K562 (cell line): Measurements from ENCODE around the gene CHST15. TPM values are rescaled to one million over a fixed set of nuclear protein-coding genes. Genes with fewer than 3 reads are reported as not detected.
A peak's percentile ranks its signal among the peaks of the same experiment; 100 is the strongest.

Experiments
- ATAC-seq: fragments of 200-7000 bp; cut with Tn5 transposase; 3 replicates; pipeline ENCODE4 v1.9.1; 2020; ENCODE audit warnings: moderate library complexity
- BruUV-seq: library from RNA; stranded (reverse); fragments of 400-500 nt; replicated peaks from 2 replicates; lab custom pipeline; 2021; lab: Mats Ljungman, UMichigan
- CTCF ChIA-PET: fragments of 300-600 bp; formaldehyde crosslinking; extraction: SDS; loops from one replicate; lab custom pipeline; 2021; ENCODE audit warnings: low intra/inter-chr PET ratio; lab: Yijun Ruan, JAX
- POLR2A ChIA-PET: fragments of 300-600, 350-650 bp; sonication (Branson Sonifier 250); formaldehyde crosslinking; extraction: SDS; loops from one replicate; lab custom pipeline; 2021; ENCODE audit warnings: antibody characterized with exemption, inconsistent platforms; lab: Yijun Ruan, JAX
- DNase-seq, 4 experiments: peaks; one replicate each; pipeline versions ENCODE4 v3.0.0 to v3.0.0-alpha.2; 2011 to 2018; ENCODE audit warnings: low spot score in 3 of 4, mixed read lengths in 3 of 4; ENCODE audit errors: extremely low read depth in 1 of 4
- FAIRE-seq: peaks from 2 replicates; lab custom pipeline; 2011; peaks lifted over from hg19 to GRCh38; lab: Jason Lieb, UNC
- H2AFZ ChIP-seq: 2 replicates; pipeline ENCODE4 v1.6.0; 2011; ENCODE audit warnings: low read depth, low read length, control low read depth, inconsistent platforms
- H3K27ac ChIP-seq: fragments of 200-600 bp; 3 replicates; pipeline ENCODE4 v1.8.0; 2011; ENCODE audit warnings: low read depth, mild to moderate bottlenecking, control low read depth, inconsistent platforms, low read length, moderate library complexity, mixed read lengths; ENCODE audit errors: extremely low read depth
- H3K27me3 ChIP-seq, 2 experiments: fragments of 300-600 bp in 1 of 2; 2 replicates in 1 of 2; 3 replicates in 1 of 2; pipeline versions ENCODE4 v1.6.0 to v1.8.0; 2011; ENCODE audit warnings: inconsistent platforms in 2 of 2, low read length in 2 of 2, mild to moderate bottlenecking in 1 of 2, mixed read lengths in 1 of 2, moderate library complexity in 1 of 2; ENCODE audit not compliant: control insufficient read depth in 2 of 2, insufficient read depth in 2 of 2
- H3K36me3 ChIP-seq: fragments of 300-600 bp; 3 replicates; pipeline ENCODE4 v1.8.0; 2011; ENCODE audit warnings: mild to moderate bottlenecking, low read length, inconsistent platforms; ENCODE audit not compliant: control insufficient read depth, insufficient read depth
- H3K4me1 ChIP-seq, 2 experiments: fragments of 200-600 bp in 1 of 2; replicated peaks in 1 of 2; 2 replicates in 1 of 2; 3 replicates in 1 of 2; pipeline versions ENCODE4 v1.5.1 to v1.8.0; 2011; ENCODE audit warnings: inconsistent platforms in 2 of 2, low read length in 2 of 2, mild to moderate bottlenecking in 1 of 2, mixed read lengths in 1 of 2, moderate library complexity in 1 of 2; ENCODE audit not compliant: control insufficient read depth in 2 of 2, insufficient read depth in 2 of 2
- H3K4me2 ChIP-seq: 2 replicates; pipeline ENCODE4 v1.6.1; 2011; ENCODE audit warnings: low read length, control low read depth, inconsistent platforms, mixed read lengths; ENCODE audit not compliant: insufficient read depth
- H3K4me3 ChIP-seq: fragments of 200-600 bp; sonication (generic), shearing (Covaris generic); 2 replicates; pipeline ENCODE4 v1.5.1; 2016; ENCODE audit warnings: control low read depth, inconsistent platforms
- H3K79me2 ChIP-seq: fragments of 200-600 bp; 3 replicates; pipeline ENCODE4 v1.8.0; 2011; ENCODE audit warnings: low read length, inconsistent platforms; ENCODE audit not compliant: control insufficient read depth, insufficient read depth
- H3K9ac ChIP-seq, 2 experiments: 2 replicates each; pipeline versions ENCODE4 v1.6.0 to v1.6.1; 2011; ENCODE audit warnings: low read depth in 2 of 2, low read length in 2 of 2, control low read depth in 1 of 2, inconsistent platforms in 1 of 2, mild to moderate bottlenecking in 1 of 2, mixed read lengths in 1 of 2; ENCODE audit not compliant: insufficient read depth in 1 of 2
- H3K9me1 ChIP-seq: one replicate; pipeline ENCODE4 v1.6.0; 2011; ENCODE audit warnings: inconsistent platforms, mild to moderate bottlenecking, low read length, moderate library complexity; ENCODE audit not compliant: control insufficient read depth, insufficient read depth
- H3K9me3 ChIP-seq: replicated peaks from 2 replicates; pipeline ENCODE4 v1.5.1; 2011; ENCODE audit warnings: low read depth, low read length, inconsistent platforms; ENCODE audit not compliant: control insufficient read depth, insufficient read depth
- H4K20me1 ChIP-seq: replicated peaks from 2 replicates; pipeline ENCODE4 v1.6.1; 2011; ENCODE audit warnings: low read length, inconsistent platforms, mixed read lengths; ENCODE audit not compliant: control insufficient read depth, insufficient read depth
- BCOR ChIP-seq: fragments of 450-650 bp; IDR thresholded peaks from 2 replicates; pipeline ENCODE4 v1.6.1; 2016
- CBFA2T3 ChIP-seq: fragments of 450-650 bp; IDR thresholded peaks from 2 replicates; pipeline ENCODE4 v1.6.1; 2017
- FOSL1 ChIP-seq: fragments of 200-800 bp; sonication (Bioruptor generic); conservative IDR thresholded peaks from 2 replicates; pipeline ENCODE4 v1.6.1; 2016; ENCODE audit warnings: missing genetic modification characterization, missing compliant biosample characterization
- HDAC6 ChIP-seq: IDR thresholded peaks from 2 replicates; pipeline ENCODE4 v1.6.1; 2012; ENCODE audit warnings: low read depth, mild to moderate bottlenecking, control low read depth, inconsistent platforms, low read length, moderate library complexity
- ILK ChIP-seq: fragments of 450-650 bp; IDR thresholded peaks from 2 replicates; pipeline ENCODE4 v1.6.1; 2016; ENCODE audit warnings: missing genetic modification characterization, low read depth, mild to moderate bottlenecking, missing compliant biosample characterization, moderate library complexity, borderline replicate concordance
- KLF10 ChIP-seq: fragments of 250-450 bp; sonication (Bioruptor Pico); IDR thresholded peaks from 2 replicates; pipeline ENCODE4 v1.6.1; 2021; ENCODE audit warnings: matching md5 sums
- MXI1 ChIP-seq: IDR thresholded peaks from 2 replicates; pipeline ENCODE4 v1.6.1; 2011; ENCODE audit warnings: low read depth, mild to moderate bottlenecking, improper control_type of control experiment, low read length
- NFE2 ChIP-seq: IDR thresholded peaks from 2 replicates; pipeline ENCODE4 v1.6.1; 2014; ENCODE audit warnings: antibody characterized with exemption, low read depth
- RAD51 ChIP-seq: fragments of 450-650 bp; IDR thresholded peaks from 2 replicates; pipeline ENCODE4 v1.7.1; 2016; ENCODE audit warnings: low read depth, mild to moderate bottlenecking, borderline replicate concordance
- TAF15 ChIP-seq: fragments of 200-400 bp; formaldehyde crosslinking; IDR thresholded peaks from 2 replicates; pipeline ENCODE4 v1.6.1; 2017; ENCODE audit warnings: mild to moderate bottlenecking, low read depth, low read length, moderate library complexity
- ZNF507 ChIP-seq: conservative IDR thresholded peaks from 2 replicates; pipeline ENCODE4 v1.6.1; 2017; ENCODE audit warnings: missing genetic modification characterization, missing compliant biosample characterization
- ZNF589 ChIP-seq: fragments of 200-800 bp; sonication (Bioruptor generic); IDR thresholded peaks from 2 replicates; pipeline ENCODE4 v1.6.1; 2016; ENCODE audit warnings: low read depth, missing genetic modification characterization, missing compliant biosample characterization
- WGBS: fragments of 100-300 bp; shearing (Covaris generic); methylation state at CpG from one replicate; pipeline ENCODE4 v1.1.6; 2016; ENCODE audit warnings: low coverage, mixed read lengths; ENCODE audit not compliant: insufficient coverage; ENCODE audit errors: missing lambda C conversion rate; 5-methylcytosine and 5-hydroxymethylcytosine counted together
- in situ Hi-C: fragments of 300-500 bp; cut with MboI; formaldehyde crosslinking; loops from 4 replicates; pipeline ENCODE4 v1.15.0; 2018; ENCODE audit warnings: inconsistent platforms, mixed read lengths
- intact Hi-C: fragments of 100-400 bp; cut with micrococcal nuclease; formaldehyde crosslinking; loops from 2 replicates; pipeline ENCODE4 v1.14.2; 2022
- polyA plus RNA-seq, 8 experiments: library from polyadenylated mRNA; depleted of rRNA in 4 of 8; stranded (reverse) in 5 of 8; unstranded in 3 of 8; fragments of >200 nt; fragmentation: Nextera tagmentation in 2 of 8; fragmentation: Illumina TruSeq in 1 of 8; extraction: Ambion mirVana in 2 of 8; extraction: Trizol in 1 of 8; gene quantifications; 2 replicates each; pipeline versions ENCODE4 v1.2.1 to v1.2.3, GENCODE V29; 2011 to 2014; ENCODE audit warnings: inconsistent platforms in 1 of 8, missing spikeins in 1 of 8
- total RNA-seq, 7 experiments: library from RNA; depleted of rRNA in 6 of 7; stranded (reverse); fragments of >200 nt in 6 of 7; fragmentation: Illumina TruSeq in 2 of 7; extraction: Trizol in 2 of 7; gene quantifications; 2 replicates each; pipeline versions ENCODE4 v1.2.1 to v1.2.3, GENCODE V29; 2011 to 2021; ENCODE audit warnings: low replicate concordance in 1 of 7
- TF ChIP-seq, protein P1 (sequence below): fragments of 450-650 bp; IDR thresholded peaks from 2 replicates; pipeline ENCODE4 v1.6.1; 2018; ENCODE audit warnings: mild to moderate bottlenecking, low read depth; ENCODE audit not compliant: partially characterized antibody
- TF ChIP-seq, protein P2 (sequence below): sonication (generic); IDR thresholded peaks from 2 replicates; pipeline ENCODE4 v1.6.1; 2016
- TF ChIP-seq, protein P3 (sequence below): fragments of 250-450 bp; sonication (Bioruptor Pico); IDR thresholded peaks from 2 replicates; pipeline ENCODE4 v1.5.0; 2021; ENCODE audit warnings: mild to moderate bottlenecking, borderline replicate concordance

The CHST15 gene
- total and polyA plus RNA-seq, 9 of the 15 experiments (the other 6 are each of a cell fraction or from before 2014, with no cell fraction given): 0.04 to 0.16 (median 0.08) TPM

DNA sequence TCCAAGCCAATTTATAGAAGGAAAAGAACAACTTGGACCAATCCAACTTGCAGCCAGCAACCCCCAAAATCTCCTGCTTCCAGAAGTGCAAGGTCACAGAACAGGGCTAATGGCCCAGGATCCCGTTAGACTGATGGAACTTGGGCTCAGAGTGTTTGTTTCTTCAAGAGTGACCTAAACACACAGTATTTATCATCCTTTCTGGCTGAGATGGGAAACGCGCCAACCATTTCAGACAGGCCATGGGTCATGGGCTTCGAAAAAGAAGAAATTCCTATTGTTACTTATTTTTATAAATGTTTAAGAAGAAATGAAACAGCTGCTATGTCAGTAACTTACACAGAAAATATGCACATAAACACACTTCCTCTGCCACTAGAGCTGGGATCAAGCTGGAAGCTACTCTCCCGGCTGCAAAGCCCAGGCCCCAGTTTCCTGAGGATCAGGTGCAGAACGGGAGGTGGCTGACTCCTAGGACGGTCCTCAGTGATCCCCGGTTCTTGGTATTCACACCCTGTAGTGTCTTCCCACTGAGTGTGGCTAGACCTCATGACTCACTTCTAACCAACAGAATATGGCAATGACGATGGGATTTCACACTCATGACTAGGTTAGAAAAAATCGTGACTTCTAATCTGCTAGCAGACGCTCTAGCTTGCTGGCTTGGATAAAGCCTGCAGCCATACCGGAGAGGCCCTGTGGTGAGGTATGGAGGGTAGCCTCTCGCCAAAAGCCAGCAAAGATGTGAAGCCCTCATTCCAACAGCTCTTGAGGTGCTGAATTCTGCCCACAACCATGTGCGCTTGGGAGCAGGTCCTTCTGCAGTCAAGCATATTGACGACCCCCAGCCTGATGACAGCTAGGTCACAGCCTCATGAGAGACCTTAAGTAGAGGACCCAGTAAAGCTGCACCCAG is 60.2 kb downstream of the CHST15 start:
- WGBS: 12% methylated on average over 11 of the region's 15 CpGs
- ATAC-seq (no peak; the same call in 2 of the 3 replicates), DNase-seq (peak in 3 of 4 experiments; percentile 6 to 12 (median 11)), FAIRE-seq (no peak)
- no peak overlapping the region for H3K9ac ChIP-seq
- in situ Hi-C loops: no loop called here
- intact Hi-C loops: no loop called here
- no peak overlapping the region for H3K4me3 ChIP-seq
- no peak overlapping the region for H2AFZ ChIP-seq
- H3K27me3 ChIP-seq: peaks cover 4 to 32% of the 10 kb centered on the region in 2 experiments; a peak in 3 of 5 replicates
- no peaks in the 10 kb centered on the region for H3K9me1 ChIP-seq
- H3K4me2 ChIP-seq: no peak overlapping the region
- peaks cover 8 to 12% of the 10 kb centered on the region in 2 experiments; a peak in 4 of 5 replicates for H3K4me1 ChIP-seq
- H3K79me2 ChIP-seq: no peaks in the 10 kb centered on the region
- H4K20me1 ChIP-seq: no peaks in the 10 kb centered on the region
- BruUV-seq: no TSS peak
- no peaks in the 10 kb centered on the region for H3K9me3 ChIP-seq
- no peaks in the 10 kb centered on the region for H3K36me3 ChIP-seq
- POLR2A ChIA-PET: interaction anchor here (0.6 kb wide), 1 partner anchor 11 kb away, joined by 3 read pairs; no protein-coding TSS in a partner anchor
- H3K27ac ChIP-seq: no peak overlapping the region
- CTCF ChIA-PET: no interaction called here
- TF ChIP-seq TAF15 (no peak), HDAC6 (no peak), RAD51 (no peak), FOSL1 (tag) (peak; percentile 47), KLF10 (CRISPR knock-in tag) (no peak), BCOR (no peak), MXI1 (no peak), ILK (tag) (no peak), NFE2 (peak; percentile 20; the same call in 1 of the 2 replicates), CBFA2T3 (no peak; the same call in 1 of the 2 replicates), ZNF589 (no peak), ZNF507 (tag) (no peak)
- TF ChIP-seq, protein P1, sequence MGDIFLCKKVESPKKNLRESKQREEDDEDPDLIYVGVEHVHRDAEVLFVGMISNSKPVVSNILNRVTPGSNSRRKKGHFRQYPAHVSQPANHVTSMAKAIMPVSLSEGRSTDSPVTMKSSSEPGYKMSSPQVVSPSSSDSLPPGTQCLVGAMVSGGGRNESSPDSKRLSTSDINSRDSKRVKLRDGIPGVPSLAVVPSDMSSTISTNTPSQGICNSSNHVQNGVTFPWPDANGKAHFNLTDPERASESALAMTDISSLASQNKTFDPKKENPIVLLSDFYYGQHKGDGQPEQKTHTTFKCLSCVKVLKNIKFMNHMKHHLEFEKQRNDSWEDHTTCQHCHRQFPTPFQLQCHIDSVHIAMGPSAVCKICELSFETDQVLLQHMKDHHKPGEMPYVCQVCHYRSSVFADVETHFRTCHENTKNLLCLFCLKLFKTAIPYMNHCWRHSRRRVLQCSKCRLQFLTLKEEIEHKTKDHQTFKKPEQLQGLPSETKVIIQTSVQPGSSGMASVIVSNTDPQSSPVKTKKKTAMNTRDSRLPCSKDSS: no peak
- TF ChIP-seq, protein P2, sequence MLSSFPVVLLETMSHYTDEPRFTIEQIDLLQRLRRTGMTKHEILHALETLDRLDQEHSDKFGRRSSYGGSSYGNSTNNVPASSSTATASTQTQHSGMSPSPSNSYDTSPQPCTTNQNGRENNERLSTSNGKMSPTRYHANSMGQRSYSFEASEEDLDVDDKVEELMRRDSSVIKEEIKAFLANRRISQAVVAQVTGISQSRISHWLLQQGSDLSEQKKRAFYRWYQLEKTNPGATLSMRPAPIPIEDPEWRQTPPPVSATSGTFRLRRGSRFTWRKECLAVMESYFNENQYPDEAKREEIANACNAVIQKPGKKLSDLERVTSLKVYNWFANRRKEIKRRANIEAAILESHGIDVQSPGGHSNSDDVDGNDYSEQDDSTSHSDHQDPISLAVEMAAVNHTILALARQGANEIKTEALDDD: 0 out of 2 replicates have a peak, but pooled peaks have one; percentile 19
- TF ChIP-seq, protein P3, sequence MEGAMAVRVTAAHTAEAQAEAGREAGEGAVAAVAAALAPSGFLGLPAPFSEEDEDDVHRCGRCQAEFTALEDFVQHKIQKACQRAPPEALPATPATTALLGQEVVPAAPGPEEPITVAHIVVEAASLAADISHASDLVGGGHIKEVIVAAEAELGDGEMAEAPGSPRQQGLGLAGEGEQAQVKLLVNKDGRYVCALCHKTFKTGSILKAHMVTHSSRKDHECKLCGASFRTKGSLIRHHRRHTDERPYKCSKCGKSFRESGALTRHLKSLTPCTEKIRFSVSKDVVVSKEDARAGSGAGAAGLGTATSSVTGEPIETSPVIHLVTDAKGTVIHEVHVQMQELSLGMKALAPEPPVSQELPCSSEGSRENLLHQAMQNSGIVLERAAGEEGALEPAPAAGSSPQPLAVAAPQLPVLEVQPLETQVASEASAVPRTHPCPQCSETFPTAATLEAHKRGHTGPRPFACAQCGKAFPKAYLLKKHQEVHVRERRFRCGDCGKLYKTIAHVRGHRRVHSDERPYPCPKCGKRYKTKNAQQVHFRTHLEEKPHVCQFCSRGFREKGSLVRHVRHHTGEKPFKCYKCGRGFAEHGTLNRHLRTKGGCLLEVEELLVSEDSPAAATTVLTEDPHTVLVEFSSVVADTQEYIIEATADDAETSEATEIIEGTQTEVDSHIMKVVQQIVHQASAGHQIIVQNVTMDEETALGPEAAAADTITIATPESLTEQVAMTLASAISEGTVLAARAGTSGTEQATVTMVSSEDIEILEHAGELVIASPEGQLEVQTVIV: no peak
